Keratinocyte (primary cell): ENCODE results near the gene USP54. TPM values are rescaled to one million over a fixed set of nuclear protein-coding genes. Genes with fewer than 3 reads are reported as not detected.

Experiments
- DNase-seq: peaks from one replicate; pipeline ENCODE4 v3.0.0-alpha.2; 2011; ENCODE audit warnings: low read depth, missing footprints, low spot score
- FAIRE-seq: peaks from 2 replicates; lab custom pipeline; 2011; peaks lifted over from hg19 to GRCh38; lab: Jason Lieb, UNC
- H2AFZ ChIP-seq: 2 replicates; pipeline ENCODE4 v1.6.0; 2012; ENCODE audit warnings: low read length, control low read depth, inconsistent platforms; ENCODE audit not compliant: control insufficient read depth
- H3K27ac ChIP-seq: 2 replicates; pipeline ENCODE4 v1.5.1; 2011; ENCODE audit warnings: low read length; ENCODE audit not compliant: control insufficient read depth, insufficient read depth
- H3K27me3 ChIP-seq: 3 replicates; pipeline ENCODE4 v1.6.0; 2011; ENCODE audit warnings: low read length; ENCODE audit not compliant: control insufficient read depth, insufficient read depth; ENCODE audit errors: extremely low read depth
- H3K36me3 ChIP-seq, 2 experiments: 2 replicates in 1 of 2; 3 replicates in 1 of 2; pipeline ENCODE4 v1.5.1; 2011; ENCODE audit warnings: low read length in 2 of 2, mild to moderate bottlenecking in 1 of 2; ENCODE audit not compliant: control insufficient read depth in 2 of 2, insufficient read depth in 2 of 2; ENCODE audit errors: extremely low read depth in 1 of 2
- H3K4me1 ChIP-seq: 3 replicates; pipeline ENCODE4 v1.5.1; 2011; ENCODE audit warnings: low read length; ENCODE audit not compliant: control insufficient read depth, insufficient read depth; ENCODE audit errors: extremely low read depth
- H3K4me2 ChIP-seq: 3 replicates; pipeline ENCODE4 v1.6.0; 2011; ENCODE audit warnings: low read depth, low read length; ENCODE audit not compliant: control insufficient read depth, insufficient read depth; ENCODE audit errors: extremely low read depth
- H3K4me3 ChIP-seq, 3 experiments: fragments of 200-600 bp in 1 of 3; sonication (generic) in 1 of 3; 2 replicates in 2 of 3; 3 replicates in 1 of 3; pipeline ENCODE4 v1.5.1; 2011 to 2016; ENCODE audit warnings: low read length in 3 of 3, mild to moderate bottlenecking in 3 of 3, control low read depth in 2 of 3, inconsistent platforms in 1 of 3, low read depth in 1 of 3, mixed read lengths in 1 of 3, mixed run types in 1 of 3, moderate library complexity in 1 of 3; ENCODE audit not compliant: control insufficient read depth in 2 of 3, insufficient read depth in 2 of 3; ENCODE audit errors: extremely low read depth in 1 of 3
- H3K79me2 ChIP-seq: 2 replicates; pipeline ENCODE4 v1.6.0; 2012; ENCODE audit warnings: low read length; ENCODE audit not compliant: control insufficient read depth, insufficient read depth
- H3K9ac ChIP-seq: 3 replicates; pipeline ENCODE4 v1.6.0; 2011; ENCODE audit warnings: low read length; ENCODE audit not compliant: control insufficient read depth, insufficient read depth; ENCODE audit errors: extremely low read depth
- H3K9me1 ChIP-seq: 3 replicates; pipeline ENCODE4 v1.6.0; 2011; ENCODE audit warnings: low read length; ENCODE audit not compliant: control insufficient read depth, insufficient read depth; ENCODE audit errors: extremely low read depth
- H3K9me3 ChIP-seq: 2 replicates; pipeline ENCODE4 v1.5.1; 2012; ENCODE audit warnings: low read depth, low read length; ENCODE audit not compliant: control insufficient read depth
- H4K20me1 ChIP-seq: 3 replicates; pipeline ENCODE4 v1.6.0; 2011; ENCODE audit warnings: low read length; ENCODE audit not compliant: control insufficient read depth, insufficient read depth; ENCODE audit errors: extremely low read depth
- EZH2 ChIP-seq: IDR thresholded peaks from one replicate; pipeline ENCODE4 v1.6.1; 2012; ENCODE audit warnings: inconsistent platforms, mild to moderate bottlenecking, low read length, moderate library complexity
- dilution Hi-C: fragments of 300-500 bp; cut with MboI; formaldehyde crosslinking; loops from one replicate; pipeline ENCODE4 v1.7.0; 2020; ENCODE audit warnings: low sequenced_read_pairs; ENCODE audit not compliant: extremely low pct_ligation_motif_present
- polyA plus RNA-seq, 5 experiments: library from polyadenylated mRNA; depleted of rRNA in 3 of 5; stranded (reverse) in 3 of 5; stranded (forward) in 1 of 5; unstranded in 1 of 5; fragments of >200 nt; gene quantifications; 1 replicate in 1 of 5; 2 replicates in 3 of 5; 3 replicates in 1 of 5; pipeline versions ENCODE4 v1.2.1 to v1.2.3, GENCODE V29; 2011 to 2012; ENCODE audit warnings: missing spikeins in 2 of 5, low read depth in 1 of 5, low replicate concordance in 1 of 5
- TF ChIP-seq, protein P1 (sequence below), 3 experiments: IDR thresholded peaks in 1 of 3; conservative IDR thresholded peaks in 1 of 3; optimal IDR thresholded peaks in 1 of 3; 2 replicates in 2 of 3; 3 replicates in 1 of 3; pipeline versions ENCODE3 to v1.5.1; 2011; ENCODE audit warnings: low read length in 3 of 3, mild to moderate bottlenecking in 3 of 3, moderate library complexity in 2 of 3, control low read depth in 1 of 3, inconsistent platforms in 1 of 3; ENCODE audit not compliant: insufficient read depth in 2 of 3; ENCODE audit errors: extremely low read depth in 1 of 3

The USP54 gene
- polyA plus RNA-seq, 1 donor (not counting 4 experiments of a cell fraction or from before 2014, with no cell fraction given) = 7.6 TPM

DNA sequence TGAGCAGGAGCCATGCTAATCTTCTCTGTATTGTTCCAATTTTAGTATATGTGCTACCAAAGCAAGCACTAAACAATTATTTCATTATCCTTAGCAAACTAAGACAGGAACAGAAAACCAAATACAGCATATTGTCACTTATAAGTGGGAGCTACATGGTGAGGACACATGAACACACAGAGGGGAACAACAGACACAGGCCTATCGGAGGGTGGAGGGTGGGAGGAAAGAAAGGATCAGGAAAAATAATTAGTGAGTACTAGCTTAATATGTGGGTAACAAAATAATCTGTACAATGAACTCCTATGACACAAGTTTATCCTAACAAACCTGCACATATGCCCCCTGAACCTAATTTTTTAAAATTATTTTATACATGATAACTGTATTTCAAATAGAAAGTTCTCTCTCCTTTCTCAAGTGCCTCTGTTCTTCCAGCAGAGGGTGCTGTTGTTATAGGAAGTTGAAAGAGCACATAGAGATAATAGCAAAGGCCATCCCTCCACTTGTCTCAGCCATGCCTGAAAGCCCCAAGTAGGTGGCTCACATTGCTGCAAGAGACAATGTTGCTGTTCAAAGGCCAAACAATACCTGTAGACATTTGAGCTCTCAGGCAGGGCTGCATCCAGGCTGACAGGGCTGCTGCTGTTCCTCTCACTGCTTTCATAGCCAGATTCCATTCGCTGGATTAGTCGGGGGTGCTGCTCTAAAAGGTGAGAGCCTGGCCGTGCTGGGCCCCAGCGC is 61.9 kb downstream of the USP54 start:
- peak; percentile 82 for FAIRE-seq
- peaks cover 0 to 4% of the 10 kb centered on the region in 2 experiments for H3K36me3 ChIP-seq

GRCh38 chr10:73522263-73522662 is 68.9 kb downstream of the USP54 start:
- Histone ChIP-seq H3K27ac (no peak overlapping the region), H3K9me3 (no peaks in the 10 kb centered on the region), H3K79me2 (no peaks in the 10 kb centered on the region), H3K4me3 (no peak overlapping the region), H3K4me1 (peaks cover 8% of the 10 kb centered on the region), H3K9me1 (no peaks in the 10 kb centered on the region), H3K4me2 (no peak overlapping the region), H3K36me3 (no peaks in the 10 kb centered on the region), H3K9ac (no peak overlapping the region), H2AFZ (no peak overlapping the region), H4K20me1 (no peaks in the 10 kb centered on the region), H3K27me3 (no peaks in the 10 kb centered on the region)
- DNase-seq (no peak), FAIRE-seq (no peak)
- no peak for TF ChIP-seq EZH2
- dilution Hi-C loops = no loop called here

More for the DNA sequence above, 61.9 kb downstream of the USP54 start:
- H4K20me1 ChIP-seq = no peaks in the 10 kb centered on the region
- dilution Hi-C loops = no loop called here
- no peaks in the 10 kb centered on the region for H3K79me2 ChIP-seq
- DNase-seq = peak; percentile 42
- no peaks in the 10 kb centered on the region for H3K9me3 ChIP-seq
- H3K4me2 ChIP-seq = no peak overlapping the region
- no peak overlapping the region for H2AFZ ChIP-seq
- H3K9ac ChIP-seq = no peak overlapping the region
- no peak overlapping the region for H3K4me3 ChIP-seq
- no peaks in the 10 kb centered on the region for H3K4me1 ChIP-seq
- H3K27ac ChIP-seq = no peak overlapping the region
- TF ChIP-seq, protein P1, sequence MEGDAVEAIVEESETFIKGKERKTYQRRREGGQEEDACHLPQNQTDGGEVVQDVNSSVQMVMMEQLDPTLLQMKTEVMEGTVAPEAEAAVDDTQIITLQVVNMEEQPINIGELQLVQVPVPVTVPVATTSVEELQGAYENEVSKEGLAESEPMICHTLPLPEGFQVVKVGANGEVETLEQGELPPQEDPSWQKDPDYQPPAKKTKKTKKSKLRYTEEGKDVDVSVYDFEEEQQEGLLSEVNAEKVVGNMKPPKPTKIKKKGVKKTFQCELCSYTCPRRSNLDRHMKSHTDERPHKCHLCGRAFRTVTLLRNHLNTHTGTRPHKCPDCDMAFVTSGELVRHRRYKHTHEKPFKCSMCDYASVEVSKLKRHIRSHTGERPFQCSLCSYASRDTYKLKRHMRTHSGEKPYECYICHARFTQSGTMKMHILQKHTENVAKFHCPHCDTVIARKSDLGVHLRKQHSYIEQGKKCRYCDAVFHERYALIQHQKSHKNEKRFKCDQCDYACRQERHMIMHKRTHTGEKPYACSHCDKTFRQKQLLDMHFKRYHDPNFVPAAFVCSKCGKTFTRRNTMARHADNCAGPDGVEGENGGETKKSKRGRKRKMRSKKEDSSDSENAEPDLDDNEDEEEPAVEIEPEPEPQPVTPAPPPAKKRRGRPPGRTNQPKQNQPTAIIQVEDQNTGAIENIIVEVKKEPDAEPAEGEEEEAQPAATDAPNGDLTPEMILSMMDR (optimal IDR thresholded peaks at IDR 0.05 in 1 of 3, IDR thresholded peaks at IDR 0.05 in 1 of 3, conservative IDR thresholded peaks at IDR 0.05 in 1 of 3; ENCODE audit: extremely low read depth in 1 of 3, insufficient read depth in 2 of 3, low read length in 3 of 3) = peak; percentile 48 to 60 (median 53)
- no peak for TF ChIP-seq EZH2
- no peaks in the 10 kb centered on the region for H3K9me1 ChIP-seq
- H3K27me3 ChIP-seq = no peaks in the 10 kb centered on the region
